Measurements from ENCODE around the gene TTL.
"Not testable (repeated sequence)": the region's sequence is repeated elsewhere in the genome, so short reads cannot be mapped to it uniquely, and the experiment has no call there.

TTL gene

GRCh38 chr2:112481528-112482233 lies at the start of gene TTL:
TTL (plus strand) TSS chr2:112482156; CDS start chr2:112482345, 189 bp downstream.
- H3K4me3 ChIP-seq (ENCODE audit: low read depth, low read length): peak within 1 kb of the TSS; percentile 85
- no peak for DNase-seq (ENCODE audit: low read depth)

- DNase-seq (ENCODE audit: low read depth): not testable (repeated sequence)
- H3K4me3 ChIP-seq (ENCODE audit: low read depth, low read length): peak overlapping the region; percentile 44
Observed at GRCh38 chr2:112432390-112432734, 49.6 kb upstream of the TTL start.

- DNase-seq (ENCODE audit: low read depth): not testable (repeated sequence)
Observed at GRCh38 chr2:112432735-112433479, 49.0 kb upstream of the TTL start.

GRCh38 chr2:112433480-112433879 lies 48.5 kb upstream of the TTL start, which contains the start of gene RGPD8:
RGPD8 (minus strand) TSS chr2:112433645; CDS start chr2:112433453, 192 bp downstream.
- peak; percentile 38 for DNase-seq (ENCODE audit: low read depth)
- peak within 1 kb of the TSS; percentile 44 for H3K4me3 ChIP-seq (ENCODE audit: low read depth, low read length)

More at GRCh38 chr2:112432735-112433479, 49.0 kb upstream of the TTL start:
- peak overlapping the region; percentile 44 for H3K4me3 ChIP-seq (ENCODE audit: low read depth, low read length)

- no peak overlapping the region for H3K4me3 ChIP-seq (ENCODE audit: low read depth, low read length)
- DNase-seq (ENCODE audit: low read depth): no peak
Observed at GRCh38 chr2:112433932-112434730, 47.8 kb upstream of the TTL start.

- not testable (repeated sequence) for DNase-seq (ENCODE audit: low read depth); H3K4me3 ChIP-seq (ENCODE audit: low read depth, low read length)
Observed at GRCh38 chr2:112434890-112435715, 46.9 kb upstream of the TTL start.

GRCh38 chr2:112435716-112436431 lies 46.1 kb upstream of the TTL start:
- DNase-seq (ENCODE audit: low read depth); H3K4me3 ChIP-seq (ENCODE audit: low read depth, low read length): not testable (repeated sequence)

GRCh38 chr2:112436993-112437392 lies 45.0 kb upstream of the TTL start:
- not testable (repeated sequence) for H3K4me3 ChIP-seq (ENCODE audit: low read depth, low read length); DNase-seq (ENCODE audit: low read depth)

- DNase-seq (ENCODE audit: low read depth); H3K4me3 ChIP-seq (ENCODE audit: low read depth, low read length): not testable (repeated sequence)
Observed at GRCh38 chr2:112437405-112437831, 44.5 kb upstream of the TTL start.

- not testable (repeated sequence) for H3K4me3 ChIP-seq (ENCODE audit: low read depth, low read length); DNase-seq (ENCODE audit: low read depth)
Observed at GRCh38 chr2:112438603-112439261, 43.2 kb upstream of the TTL start.

- not testable (repeated sequence) for H3K4me3 ChIP-seq (ENCODE audit: low read depth, low read length); DNase-seq (ENCODE audit: low read depth)
Observed at GRCh38 chr2:112444256-112444655, 37.7 kb upstream of the TTL start.

GRCh38 chr2:112449854-112450253 lies 32.1 kb upstream of the TTL start:
- H3K4me3 ChIP-seq (ENCODE audit: low read depth, low read length): no peak overlapping the region
- DNase-seq (ENCODE audit: low read depth): no peak

GRCh38 chr2:112451317-112451716 lies 30.6 kb upstream of the TTL start:
- DNase-seq (ENCODE audit: low read depth): no peak

GRCh38 chr2:112454586-112454985 lies 27.4 kb upstream of the TTL start:
- no peak for DNase-seq (ENCODE audit: low read depth)
- no peak overlapping the region for H3K4me3 ChIP-seq (ENCODE audit: low read depth, low read length)

More at GRCh38 chr2:112451317-112451716, 30.6 kb upstream of the TTL start:
- no peak overlapping the region for H3K4me3 ChIP-seq (ENCODE audit: low read depth, low read length)

- no peak for DNase-seq (ENCODE audit: low read depth)
- H3K4me3 ChIP-seq (ENCODE audit: low read depth, low read length): no peak overlapping the region
Observed at GRCh38 chr2:112459372-112459771, 22.6 kb upstream of the TTL start.

- H3K4me3 ChIP-seq (ENCODE audit: low read depth, low read length): no peak overlapping the region
- no peak for DNase-seq (ENCODE audit: low read depth)
Observed at GRCh38 chr2:112462178-112462577, 19.8 kb upstream of the TTL start.

- no peak for DNase-seq (ENCODE audit: low read depth)
- H3K4me3 ChIP-seq (ENCODE audit: low read depth, low read length): no peak overlapping the region
Observed at GRCh38 chr2:112463256-112463655, 18.7 kb upstream of the TTL start.

- H3K4me3 ChIP-seq (ENCODE audit: low read depth, low read length): no peak overlapping the region
- no peak for DNase-seq (ENCODE audit: low read depth)
Observed at GRCh38 chr2:112465382-112465781, 16.6 kb upstream of the TTL start.
